ENCODE results near the gene PDE4B.

- TF ChIP-seq POLR2A (IDR thresholded peaks at IDR 0.05; ENCODE audit: low read length) (no peak), GATA1 (IDR thresholded peaks at IDR 0.05; ENCODE audit: low read depth, low read length) (no peak)
Observed at GRCh38 chr1:66405061-66405460, 612.4 kb downstream of the PDE4B start.

Measured in erythroblast (primary cell).